Spleen (tissue), 13 donors: ENCODE data around the gene TAF11L13. TPM values are rescaled to one million over a fixed set of nuclear protein-coding genes. Genes with fewer than 3 reads are reported as not detected.
"Not testable (repeated sequence)": the region's sequence is repeated elsewhere in the genome, so short reads cannot be mapped to it uniquely, and the experiment has no call there.

Source experiments
- DNase-seq: peaks from one replicate; pipeline ENCODE4 v3.0.0-alpha.2; 2020
- H3K27ac ChIP-seq, 8 donors: fragments of 200-600 bp; sonication (generic) in 7 of 8; 1 replicate in 4 of 8; 2 replicates in 4 of 8; pipeline versions ENCODE4 v1.5.0 to v1.8.0; 2016 to 2021; ENCODE audit warnings: inconsistent platforms in 4 of 8, mild to moderate bottlenecking in 4 of 8, moderate library complexity in 1 of 8
- H3K27me3 ChIP-seq, 7 donors: fragments of 200-600 bp; sonication (generic) in 6 of 7; replicated peaks in 1 of 7; 1 replicate in 4 of 7; 2 replicates in 3 of 7; pipeline versions ENCODE4 v1.5.0 to v1.8.0; 2016 to 2021; ENCODE audit warnings: inconsistent platforms in 3 of 7, mild to moderate bottlenecking in 1 of 7
- H3K36me3 ChIP-seq, 6 donors: fragments of 200-600 bp; sonication (generic) in 5 of 6; 1 replicate in 4 of 6; 2 replicates in 2 of 6; pipeline versions ENCODE4 v1.5.0 to v1.8.0; 2016 to 2021; ENCODE audit warnings: inconsistent platforms in 2 of 6
- H3K4me1 ChIP-seq, 6 donors: fragments of 200-600 bp; sonication (generic) in 5 of 6; 1 replicate in 3 of 6; 2 replicates in 3 of 6; pipeline versions ENCODE4 v1.5.0 to v1.8.0; 2016 to 2021; ENCODE audit warnings: inconsistent platforms in 3 of 6
- H3K4me3 ChIP-seq, 8 donors: fragments of 200-600 bp; sonication (generic) in 7 of 8; 1 replicate in 4 of 8; 2 replicates in 4 of 8; pipeline versions ENCODE4 v1.5.0 to v1.8.0; 2016 to 2021; ENCODE audit warnings: inconsistent platforms in 4 of 8, mild to moderate bottlenecking in 4 of 8, moderate library complexity in 2 of 8
- H3K9me3 ChIP-seq, 8 donors: fragments of 200-600 bp; sonication (generic) in 7 of 8; 1 replicate in 4 of 8; 2 replicates in 4 of 8; pipeline versions ENCODE4 v1.5.0 to v1.8.0; 2016 to 2021; ENCODE audit warnings: inconsistent platforms in 4 of 8
- POLR2A ChIP-seq, 3 donors: fragments of 450-650 bp; IDR thresholded peaks; one replicate each; pipeline ENCODE4 v1.5.1; 2017; ENCODE audit warnings: antibody characterized with exemption in 3 of 3, mild to moderate bottlenecking in 1 of 3
- POLR2AphosphoS5 ChIP-seq, 3 donors: sonication (generic); formaldehyde crosslinking; IDR thresholded peaks; one replicate each; pipeline ENCODE4 v1.5.1; 2017; ENCODE audit warnings: antibody characterized with exemption in 3 of 3
- WGBS, 5 donors: extraction: QIAGEN DNeasy Blood & Tissue Kit in 3 of 5; methylation state at CpG; one replicate each; pipeline versions ENCODE4 v1.1.5 to v1.1.7; 2013 to 2018; 5-methylcytosine and 5-hydroxymethylcytosine counted together
- intact Hi-C: fragments of 100-400 bp; cut with DNase I; formaldehyde crosslinking; loops from one replicate; pipeline ENCODE4 v1.15.0; 2023; ENCODE audit warnings: low total_unique reads
- long read RNA-seq, 2 donors: transcript quantifications; one replicate each; lab custom pipeline, GENCODE V29; 2026
- polyA plus RNA-seq, 3 donors: library from polyadenylated mRNA; stranded (reverse); fragments of 200-250 nt; gene quantifications; one replicate each; pipeline ENCODE4 v1.2.1, GENCODE V29; 2013
- total RNA-seq, 7 donors: library from RNA; depleted of rRNA in 3 of 7; stranded (reverse); fragments of >200 nt in 3 of 7; fragmentation: NEBNext Ultra II Directional in 4 of 7; extraction: Animal tissue kit (Norgen Biotek cat#: 25700) in 4 of 7; gene quantifications; one replicate each; pipeline versions ENCODE4 v1.1.0 to v1.2.1, GENCODE V29; 2016 to 2021
- TF ChIP-seq, protein P1 (sequence below), 11 experiments: fragments of 200-600 bp in 7 of 11; fragments of 450-650 bp in 4 of 11; sonication (generic) in 4 of 11; IDR thresholded peaks in 8 of 11; conservative IDR thresholded peaks in 3 of 11; 1 replicate in 7 of 11; 2 replicates in 4 of 11; pipeline versions ENCODE4 v1.4.0 to v1.8.0; 2016 to 2021; ENCODE audit warnings: antibody characterized with exemption in 11 of 11, inconsistent platforms in 4 of 11, mild to moderate bottlenecking in 1 of 11
- donor health status: healthy with polysubstance abuse.
- donor health status: DM: no; HTN: no; CAD: no; lungs with moderate emphysema.
- donor health status: DM: no; HTN: no; CAD: no.
- donor health status: Bipolar disorder and iron deficiency.
- donor health status: healthy.
- donor health status: DM: no; HTN: no; CAD: no.
- donor health status: DM: yes; HTN: yes; CAD: no.

TAF11L13 gene
- total RNA-seq, result not detected
- not detected for polyA plus RNA-seq
- long read RNA-seq, donor 1, result 0 reads
- long read RNA-seq, donor 2, result 0 reads

DNA sequence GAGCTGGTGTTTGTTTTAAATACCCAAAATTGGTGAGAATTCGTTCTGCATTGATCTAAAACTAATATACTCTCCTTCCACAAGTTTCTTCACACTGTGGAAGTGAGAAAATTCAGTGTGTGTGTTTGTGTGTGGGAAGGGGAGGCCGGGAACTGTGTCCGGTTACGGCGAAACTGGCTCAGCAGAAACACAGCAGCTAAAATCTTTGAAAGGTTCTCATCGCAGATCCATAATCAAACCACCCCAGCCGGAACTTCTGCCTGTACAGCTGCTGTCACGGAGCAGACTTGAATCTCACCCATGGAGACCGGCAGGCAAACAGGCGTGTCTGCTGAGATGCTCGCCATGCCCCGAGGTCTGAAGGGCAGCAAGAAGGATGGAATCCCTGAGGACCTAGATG, at the start of gene TAF11L13:
Gene TAF11L13 (plus strand): TSS at position 301 of the 400 bp plus-strand sequence.
- H3K27me3 ChIP-seq, H3K36me3 ChIP-seq, H3K27ac ChIP-seq, DNase-seq, H3K4me1 ChIP-seq, H3K4me3 ChIP-seq, H3K9me3 ChIP-seq, intact Hi-C loops: not testable (repeated sequence)
- 74 to 97% (median 86%) methylated on average over 4 to 9 of the region's 12 CpGs for WGBS, 5 donors

DNA sequence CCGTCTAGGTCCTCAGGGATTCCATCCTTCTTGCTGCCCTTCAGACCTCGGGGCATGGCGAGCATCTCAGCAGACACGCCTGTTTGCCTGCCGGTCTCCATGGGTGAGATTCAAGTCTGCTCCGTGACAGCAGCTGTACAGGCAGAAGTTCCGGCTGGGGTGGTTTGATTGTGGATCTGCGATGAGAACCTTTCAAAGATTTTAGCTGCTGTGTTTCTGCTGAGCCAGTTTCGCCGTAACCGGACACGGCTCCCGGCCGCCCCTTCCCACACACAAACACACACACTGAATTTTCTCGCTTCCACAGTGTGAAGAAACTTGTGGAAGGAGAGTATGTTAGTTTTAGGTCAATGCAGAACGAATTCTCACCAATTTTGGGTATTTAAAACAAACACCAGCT, 46.2 kb upstream of the TAF11L13 start, which contains the start of gene TAF11L7:
Gene TAF11L7 (minus strand): TSS at position 101 of the 400 bp plus-strand sequence.
- no CpG with 5 or more reads among the region's 16 CpGs for WGBS, 5 donors
- H3K4me3 ChIP-seq, intact Hi-C loops, H3K27me3 ChIP-seq, H3K27ac ChIP-seq, DNase-seq, H3K9me3 ChIP-seq, H3K4me1 ChIP-seq, H3K36me3 ChIP-seq: not testable (repeated sequence)

DNA sequence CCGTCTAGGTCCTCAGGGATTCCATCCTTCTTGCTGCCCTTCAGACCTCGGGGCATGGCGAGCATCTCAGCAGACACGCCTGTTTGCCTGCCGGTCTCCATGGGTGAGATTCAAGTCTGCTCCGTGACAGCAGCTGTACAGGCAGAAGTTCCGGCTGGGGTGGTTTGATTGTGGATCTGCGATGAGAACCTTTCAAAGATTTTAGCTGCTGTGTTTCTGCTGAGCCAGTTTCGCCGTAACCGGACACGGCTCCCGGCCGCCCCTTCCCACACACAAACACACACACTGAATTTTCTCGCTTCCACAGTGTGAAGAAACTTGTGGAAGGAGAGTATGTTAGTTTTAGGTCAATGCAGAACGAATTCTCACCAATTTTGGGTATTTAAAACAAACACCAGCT, 41.0 kb upstream of the TAF11L13 start, which contains the start of gene TAF11L8:
Gene TAF11L8 (minus strand): TSS at position 101 of the 400 bp plus-strand sequence.
- H3K27me3 ChIP-seq, H3K4me3 ChIP-seq, H3K9me3 ChIP-seq, H3K4me1 ChIP-seq, DNase-seq, intact Hi-C loops, H3K36me3 ChIP-seq, H3K27ac ChIP-seq: not testable (repeated sequence)
- WGBS, 5 donors, result no CpG with 5 or more reads among the region's 16 CpGs

DNA sequence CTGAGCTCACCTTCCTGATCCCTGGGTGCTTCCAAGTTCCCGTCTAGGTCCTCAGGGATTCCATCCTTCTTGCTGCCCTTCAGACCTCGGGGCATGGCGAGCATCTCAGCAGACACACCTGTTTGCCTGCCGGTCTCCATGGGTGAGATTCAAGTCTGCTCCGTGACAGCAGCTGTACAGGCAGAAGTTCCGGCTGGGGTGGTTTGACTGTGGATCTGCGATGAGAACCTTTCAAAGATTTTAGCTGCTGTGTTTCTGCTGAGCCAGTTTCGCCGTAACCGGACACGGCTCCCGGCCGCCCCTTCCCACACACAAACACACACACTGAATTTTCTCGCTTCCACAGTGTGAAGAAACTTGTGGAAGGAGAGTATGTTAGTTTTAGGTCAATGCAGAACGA, 37.6 kb upstream of the TAF11L13 start, which contains the start of gene TAF11L9:
Gene TAF11L9 (minus strand): TSS at position 140 of the 400 bp plus-strand sequence.
- H3K4me1 ChIP-seq, H3K36me3 ChIP-seq, H3K27me3 ChIP-seq, DNase-seq, H3K9me3 ChIP-seq, intact Hi-C loops, H3K27ac ChIP-seq, H3K4me3 ChIP-seq: not testable (repeated sequence)
- WGBS, 5 donors, result 93 to 99% (median 97%) methylated on average over 7 to 12 of the region's 15 CpGs

DNA sequence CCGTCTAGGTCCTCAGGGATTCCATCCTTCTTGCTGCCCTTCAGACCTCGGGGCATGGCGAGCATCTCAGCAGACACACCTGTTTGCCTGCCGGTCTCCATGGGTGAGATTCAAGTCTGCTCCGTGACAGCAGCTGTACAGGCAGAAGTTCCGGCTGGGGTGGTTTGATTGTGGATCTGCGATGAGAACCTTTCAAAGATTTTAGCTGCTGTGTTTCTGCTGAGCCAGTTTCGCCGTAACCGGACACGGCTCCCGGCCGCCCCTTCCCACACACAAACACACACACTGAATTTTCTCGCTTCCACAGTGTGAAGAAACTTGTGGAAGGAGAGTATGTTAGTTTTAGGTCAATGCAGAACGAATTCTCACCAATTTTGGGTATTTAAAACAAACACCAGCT, 34.2 kb upstream of the TAF11L13 start, which contains the start of gene TAF11L10:
Gene TAF11L10 (minus strand): TSS at position 101 of the 400 bp plus-strand sequence.
- H3K4me3 ChIP-seq, H3K27ac ChIP-seq, DNase-seq, H3K4me1 ChIP-seq, H3K9me3 ChIP-seq, H3K27me3 ChIP-seq, H3K36me3 ChIP-seq, intact Hi-C loops: not testable (repeated sequence)
- no CpG with 5 or more reads among the region's 15 CpGs for WGBS, 5 donors

DNA sequence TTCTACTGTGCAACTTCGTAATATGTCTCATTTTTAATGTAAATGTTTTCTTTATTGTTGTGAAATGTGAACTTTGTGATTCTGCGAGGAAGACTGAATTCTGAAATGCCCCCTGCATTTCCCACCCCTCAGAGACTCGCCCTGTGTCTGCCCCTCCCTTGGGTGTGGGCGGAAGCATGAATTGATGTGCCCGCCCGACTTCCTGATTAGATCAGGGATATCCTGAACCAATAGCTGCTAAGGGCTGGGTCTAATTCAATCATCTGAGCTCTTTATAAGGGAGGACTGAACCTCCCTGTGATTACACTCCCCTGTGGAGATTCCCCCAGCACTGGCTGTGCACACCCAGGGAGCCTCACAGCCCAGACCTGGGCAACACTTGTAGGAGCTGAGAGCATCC, 28.0 kb upstream of the TAF11L13 start, which contains the start of gene TAF11L11:
Gene TAF11L11 (plus strand): TSS at position 304 of the 400 bp plus-strand sequence.
- H3K36me3 ChIP-seq, H3K27ac ChIP-seq, H3K27me3 ChIP-seq, DNase-seq, H3K4me3 ChIP-seq, intact Hi-C loops, H3K9me3 ChIP-seq, H3K4me1 ChIP-seq: not testable (repeated sequence)
- WGBS, 5 donors, result 62 to 80% (median 75%) methylated on average over 6 of the region's 6 CpGs

DNA sequence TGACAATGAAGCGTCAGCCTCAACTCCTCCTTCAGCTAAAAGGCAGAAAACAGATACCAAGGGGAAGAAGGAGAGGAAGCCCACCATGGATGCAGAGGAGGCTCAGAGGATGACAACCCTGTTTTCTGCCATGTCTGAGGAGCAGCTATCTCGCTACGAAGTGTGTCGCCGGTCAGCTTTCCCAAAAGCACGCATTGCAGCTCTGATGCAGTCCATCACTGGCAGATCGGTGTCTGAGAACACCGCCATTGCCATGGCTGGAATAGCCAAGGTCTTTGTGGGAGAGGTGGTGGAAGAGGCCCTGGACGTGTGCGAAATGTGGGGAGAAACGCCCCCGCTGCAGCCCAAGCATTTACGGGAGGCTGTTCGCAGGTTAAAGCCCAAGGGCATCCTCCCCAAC, 26.9 kb upstream of the TAF11L13 start:
- Histone ChIP-seq H3K27ac (no peak overlapping the region), H3K4me1 (no peaks in the 10 kb centered on the region), H3K27me3 (no peaks in the 10 kb centered on the region), H3K4me3 (no peak overlapping the region), H3K9me3 (peaks cover 0 to 5% (median 0%) of the 10 kb centered on the region in 8 donors), H3K36me3 (no peaks in the 10 kb centered on the region)
- intact Hi-C loops, result no loop called here
- TF ChIP-seq POLR2A (IDR thresholded peaks at IDR 0.05) (no peak), POLR2AphosphoS5 (IDR thresholded peaks at IDR 0.05) (no peak)
- TF ChIP-seq, protein P1, sequence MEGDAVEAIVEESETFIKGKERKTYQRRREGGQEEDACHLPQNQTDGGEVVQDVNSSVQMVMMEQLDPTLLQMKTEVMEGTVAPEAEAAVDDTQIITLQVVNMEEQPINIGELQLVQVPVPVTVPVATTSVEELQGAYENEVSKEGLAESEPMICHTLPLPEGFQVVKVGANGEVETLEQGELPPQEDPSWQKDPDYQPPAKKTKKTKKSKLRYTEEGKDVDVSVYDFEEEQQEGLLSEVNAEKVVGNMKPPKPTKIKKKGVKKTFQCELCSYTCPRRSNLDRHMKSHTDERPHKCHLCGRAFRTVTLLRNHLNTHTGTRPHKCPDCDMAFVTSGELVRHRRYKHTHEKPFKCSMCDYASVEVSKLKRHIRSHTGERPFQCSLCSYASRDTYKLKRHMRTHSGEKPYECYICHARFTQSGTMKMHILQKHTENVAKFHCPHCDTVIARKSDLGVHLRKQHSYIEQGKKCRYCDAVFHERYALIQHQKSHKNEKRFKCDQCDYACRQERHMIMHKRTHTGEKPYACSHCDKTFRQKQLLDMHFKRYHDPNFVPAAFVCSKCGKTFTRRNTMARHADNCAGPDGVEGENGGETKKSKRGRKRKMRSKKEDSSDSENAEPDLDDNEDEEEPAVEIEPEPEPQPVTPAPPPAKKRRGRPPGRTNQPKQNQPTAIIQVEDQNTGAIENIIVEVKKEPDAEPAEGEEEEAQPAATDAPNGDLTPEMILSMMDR (IDR thresholded peaks at IDR 0.05 in 8 of 11, conservative IDR thresholded peaks at IDR 0.05 in 3 of 11), result no peak
- no peak for DNase-seq
- WGBS, 5 donors, result 92 to 97% (median 94%) methylated on average over 13 to 14 of the region's 14 CpGs

DNA sequence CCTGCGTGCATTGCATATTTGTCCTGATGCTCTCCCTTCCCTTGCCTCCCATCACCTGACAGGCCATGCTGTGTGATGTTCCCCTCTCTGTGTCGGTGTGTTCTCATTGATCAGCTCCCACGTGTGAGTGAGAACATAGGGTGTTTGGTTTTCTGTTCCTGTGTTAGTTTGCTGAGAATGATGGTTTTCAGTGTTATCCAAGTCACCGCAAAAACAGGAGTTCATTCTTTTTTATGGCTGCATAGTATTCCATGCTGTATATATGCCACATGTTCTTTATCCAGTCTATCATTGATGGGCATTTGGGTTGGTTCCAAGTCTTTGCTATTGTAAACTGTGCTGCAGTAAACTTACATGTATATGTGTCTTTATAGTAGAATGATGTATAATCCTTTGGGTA, 24.4 kb upstream of the TAF11L13 start:
- DNase-seq, H3K4me1 ChIP-seq, intact Hi-C loops, H3K9me3 ChIP-seq, H3K4me3 ChIP-seq, H3K27ac ChIP-seq, H3K36me3 ChIP-seq, H3K27me3 ChIP-seq: not testable (repeated sequence)
- 81 to 95% (median 87%) methylated on average over 4 of the region's 4 CpGs for WGBS, 5 donors

DNA sequence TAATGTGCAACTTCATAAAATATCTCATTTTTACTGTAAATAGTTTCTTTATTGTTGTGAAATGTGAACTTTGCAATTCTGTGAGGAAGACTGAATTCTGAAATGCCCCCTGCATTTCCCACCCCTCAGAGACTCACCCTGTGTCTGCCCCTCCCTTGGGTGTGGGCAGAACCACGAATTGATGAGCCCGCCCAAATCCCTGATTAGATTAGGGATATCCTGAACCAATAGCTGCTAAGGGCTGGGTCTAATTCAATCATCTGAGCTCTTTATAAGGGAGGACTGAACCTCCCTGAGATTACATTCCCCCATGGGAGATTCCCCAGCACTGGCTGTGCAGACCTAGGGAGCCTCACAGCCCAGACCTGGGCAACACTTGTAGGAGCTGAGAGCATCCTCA, 21.8 kb upstream of the TAF11L13 start, which contains the start of gene TAF11L12:
Gene TAF11L12 (plus strand): TSS at position 301 of the 400 bp plus-strand sequence.
- intact Hi-C loops, result not testable (repeated sequence)

More for the DNA sequence above, 21.8 kb upstream of the TAF11L13 start, which contains the start of gene TAF11L12:
- not testable (repeated sequence) for H3K27ac ChIP-seq, H3K4me1 ChIP-seq, H3K9me3 ChIP-seq, H3K27me3 ChIP-seq, H3K4me3 ChIP-seq, DNase-seq, H3K36me3 ChIP-seq
- WGBS, 5 donors, result 73 to 88% (median 80%) methylated on average over 2 of the region's 2 CpGs
